ENCODE measurements around the gene TMIE.

DNA sequence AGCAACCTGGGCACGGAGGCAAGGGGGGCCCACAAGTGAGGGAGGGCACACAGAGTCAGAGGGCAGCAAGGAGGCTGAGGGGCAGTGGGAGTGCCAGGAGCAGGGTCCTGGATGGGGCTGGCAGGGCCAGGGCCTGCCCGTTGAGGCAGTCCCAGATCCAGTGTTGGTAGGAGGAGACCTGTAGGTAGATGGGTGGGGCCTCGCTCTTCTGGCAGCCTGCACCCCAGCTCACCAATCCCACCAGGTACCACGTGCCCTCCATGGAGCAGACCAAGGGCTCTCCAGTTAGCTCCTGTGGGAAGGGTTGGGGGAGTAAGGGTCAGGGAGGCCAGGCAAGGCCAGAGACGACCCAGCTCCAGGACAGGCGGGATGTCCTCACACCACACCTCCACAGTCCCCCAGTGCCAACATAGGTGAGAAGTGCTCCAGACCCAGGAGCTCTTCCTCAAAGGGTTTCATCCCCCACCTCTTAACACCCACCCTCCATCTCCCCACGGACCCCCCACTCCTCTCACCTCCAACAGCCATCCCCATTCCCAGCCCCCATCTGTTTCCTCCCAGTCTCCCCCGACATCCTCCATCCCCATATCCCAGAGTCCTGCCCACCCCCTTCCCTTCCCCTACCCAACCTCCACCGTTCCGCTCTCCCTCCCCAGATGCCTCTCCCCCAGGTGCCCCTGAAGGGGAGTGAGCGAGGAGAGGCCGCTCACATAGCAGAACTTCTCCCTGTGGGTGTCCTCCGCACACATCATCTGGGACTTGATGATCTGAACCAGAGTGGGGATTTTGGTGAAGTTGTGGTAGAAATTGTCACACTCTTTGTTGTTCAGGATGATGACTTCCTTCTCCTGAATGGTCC, 11.2 kb downstream of the TMIE start:
- TF ChIP-seq, protein P1, sequence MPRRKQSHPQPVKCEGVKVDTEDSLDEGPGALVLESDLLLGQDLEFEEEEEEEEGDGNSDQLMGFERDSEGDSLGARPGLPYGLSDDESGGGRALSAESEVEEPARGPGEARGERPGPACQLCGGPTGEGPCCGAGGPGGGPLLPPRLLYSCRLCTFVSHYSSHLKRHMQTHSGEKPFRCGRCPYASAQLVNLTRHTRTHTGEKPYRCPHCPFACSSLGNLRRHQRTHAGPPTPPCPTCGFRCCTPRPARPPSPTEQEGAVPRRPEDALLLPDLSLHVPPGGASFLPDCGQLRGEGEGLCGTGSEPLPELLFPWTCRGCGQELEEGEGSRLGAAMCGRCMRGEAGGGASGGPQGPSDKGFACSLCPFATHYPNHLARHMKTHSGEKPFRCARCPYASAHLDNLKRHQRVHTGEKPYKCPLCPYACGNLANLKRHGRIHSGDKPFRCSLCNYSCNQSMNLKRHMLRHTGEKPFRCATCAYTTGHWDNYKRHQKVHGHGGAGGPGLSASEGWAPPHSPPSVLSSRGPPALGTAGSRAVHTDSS (CRISPR knock-in tag; conservative IDR thresholded peaks at IDR 0.05), result no peak
- TF ChIP-seq ZNF597 (CRISPR knock-in tag; IDR thresholded peaks at IDR 0.05) (no peak), EP300 (IDR thresholded peaks at IDR 0.05; ENCODE audit: low read depth in 2 of 2, low read length in 2 of 2) (no peak), EP300 (CRISPR knock-in tag; IDR thresholded peaks at IDR 0.05; ENCODE audit: borderline replicate concordance) (no peak), ZNF260 (CRISPR knock-in tag; IDR thresholded peaks at IDR 0.05; ENCODE audit: borderline replicate concordance, low read depth) (no peak), ZNF354B (CRISPR knock-in tag; IDR thresholded peaks at IDR 0.05) (no peak), CTCF (CRISPR knock-in tag; IDR thresholded peaks at IDR 0.05) (no peak), ATF4 (CRISPR knock-in tag; IDR thresholded peaks at IDR 0.05) (no peak), ZNF746 (CRISPR knock-in tag; IDR thresholded peaks at IDR 0.05) (no peak), PAWR (CRISPR knock-in tag; IDR thresholded peaks at IDR 0.05; ENCODE audit: borderline replicate concordance) (no peak), ZBTB33 (CRISPR knock-in tag; IDR thresholded peaks at IDR 0.05) (no peak), JARID2 (CRISPR knock-in tag; IDR thresholded peaks at IDR 0.05; ENCODE audit: insufficient replicate concordance) (no peak), RERE (CRISPR knock-in tag; IDR thresholded peaks at IDR 0.05; ENCODE audit: low read depth) (no peak)
